ENCODE measurements around the gene ADAT3.
"Not testable (repeated sequence)": the region's sequence is repeated elsewhere in the genome, so short reads cannot be mapped to it uniquely, and the experiment has no call there.

DNA sequence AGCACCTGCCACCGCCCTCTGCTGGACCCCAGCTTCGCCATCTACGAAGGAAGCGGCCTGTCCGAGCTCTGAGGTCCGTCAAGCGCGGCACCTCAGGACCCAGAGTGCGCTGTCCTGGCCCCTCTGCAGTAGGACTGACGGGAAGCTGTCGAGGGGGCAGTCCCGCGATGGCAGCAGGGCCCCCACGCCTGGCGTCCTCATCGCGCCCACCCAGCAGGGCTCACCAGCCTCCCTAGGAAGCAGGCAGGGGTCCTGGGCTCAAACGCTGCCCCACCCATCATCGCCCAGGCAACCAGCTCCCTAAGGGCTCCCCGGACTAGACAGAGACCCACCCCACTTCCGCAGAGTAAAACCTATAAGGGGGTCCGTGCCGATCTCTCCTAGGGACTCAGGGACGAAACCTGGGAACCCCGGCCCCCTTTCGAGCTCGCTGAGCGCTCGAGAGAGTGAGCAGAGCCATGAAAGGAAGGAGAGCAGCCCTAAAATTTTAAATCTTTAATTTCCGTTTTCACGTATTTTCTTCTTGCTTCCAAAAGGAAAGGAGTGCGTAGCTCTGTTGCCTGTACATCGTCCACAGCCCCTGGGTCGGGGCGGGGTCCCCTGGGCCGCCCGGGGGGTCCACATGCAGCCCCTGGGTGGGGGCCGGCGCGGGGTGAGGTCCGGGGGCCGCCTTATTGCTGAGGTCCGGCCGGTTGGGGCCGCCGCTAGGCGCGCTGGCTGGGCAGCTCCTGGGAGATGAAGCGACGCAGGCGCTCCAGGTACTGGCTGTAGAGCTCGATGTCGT is 28.5 kb upstream of the ADAT3 start:
- TF ChIP-seq, protein P1, sequence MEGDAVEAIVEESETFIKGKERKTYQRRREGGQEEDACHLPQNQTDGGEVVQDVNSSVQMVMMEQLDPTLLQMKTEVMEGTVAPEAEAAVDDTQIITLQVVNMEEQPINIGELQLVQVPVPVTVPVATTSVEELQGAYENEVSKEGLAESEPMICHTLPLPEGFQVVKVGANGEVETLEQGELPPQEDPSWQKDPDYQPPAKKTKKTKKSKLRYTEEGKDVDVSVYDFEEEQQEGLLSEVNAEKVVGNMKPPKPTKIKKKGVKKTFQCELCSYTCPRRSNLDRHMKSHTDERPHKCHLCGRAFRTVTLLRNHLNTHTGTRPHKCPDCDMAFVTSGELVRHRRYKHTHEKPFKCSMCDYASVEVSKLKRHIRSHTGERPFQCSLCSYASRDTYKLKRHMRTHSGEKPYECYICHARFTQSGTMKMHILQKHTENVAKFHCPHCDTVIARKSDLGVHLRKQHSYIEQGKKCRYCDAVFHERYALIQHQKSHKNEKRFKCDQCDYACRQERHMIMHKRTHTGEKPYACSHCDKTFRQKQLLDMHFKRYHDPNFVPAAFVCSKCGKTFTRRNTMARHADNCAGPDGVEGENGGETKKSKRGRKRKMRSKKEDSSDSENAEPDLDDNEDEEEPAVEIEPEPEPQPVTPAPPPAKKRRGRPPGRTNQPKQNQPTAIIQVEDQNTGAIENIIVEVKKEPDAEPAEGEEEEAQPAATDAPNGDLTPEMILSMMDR (IDR thresholded peaks at IDR 0.05), result not testable (repeated sequence)
- not testable (repeated sequence) for TF ChIP-seq EZH2phosphoT487, EZH2 (IDR thresholded peaks at IDR 0.05)
